Chondrocyte (in vitro differentiated cells): ENCODE results near the gene L1TD1. TPM values are rescaled to one million over a fixed set of nuclear protein-coding genes. Genes with fewer than 3 reads are reported as not detected.
A peak's percentile ranks its signal among the peaks of the same experiment; 100 is the strongest.

Source experiments
- DNase-seq: peaks from one replicate; pipeline ENCODE4 v3.0.0; 2021; ENCODE audit warnings: mixed read lengths, low spot score
- H3K27ac Mint-ChIP-seq: one replicate; pipeline ENCODE4 v1.8.0; 2021; ENCODE audit warnings: mild to moderate bottlenecking, moderate library complexity, mixed read lengths; ENCODE audit not compliant: unreplicated experiment
- H3K27me3 Mint-ChIP-seq: 2 replicates; pipeline ENCODE4 v1.8.0; 2021; ENCODE audit warnings: low read depth, mixed read lengths
- H3K36me3 Mint-ChIP-seq: 2 replicates; pipeline ENCODE4 v1.8.0; 2021; ENCODE audit warnings: low read depth, mixed read lengths
- H3K4me1 Mint-ChIP-seq: 2 replicates; pipeline ENCODE4 v1.8.0; 2021; ENCODE audit warnings: low read depth, mild to moderate bottlenecking, mixed read lengths
- H3K4me3 Mint-ChIP-seq: one replicate; pipeline ENCODE4 v1.8.0; 2021; ENCODE audit warnings: mild to moderate bottlenecking, moderate library complexity, mixed read lengths; ENCODE audit not compliant: unreplicated experiment
- H3K9me3 Mint-ChIP-seq: 2 replicates; pipeline ENCODE4 v1.8.0; 2021; ENCODE audit warnings: low read depth, mixed read lengths
- total RNA-seq: library from RNA; stranded (reverse); gene quantifications from 3 replicates; pipeline ENCODE4 v1.2.1, GENCODE V29; 2021
- TF ChIP-seq, protein P1 (sequence below): fragments of 200-600 bp; sonication (generic); IDR thresholded peaks from 2 replicates; pipeline ENCODE4 v1.5.0; 2021; ENCODE audit warnings: antibody characterized with exemption, mild to moderate bottlenecking, moderate library complexity

Gene L1TD1
- total RNA-seq, 1 donor from 2014 or later: 0.12 TPM

GRCh38 chr1:62233926-62234450 is 39.3 kb downstream of the L1TD1 start:
- Mint-ChIP-seq H3K27me3 (no peaks in the 10 kb centered on the region), H3K4me1 (peaks cover 49% of the 10 kb centered on the region), H3K36me3 (no peaks in the 10 kb centered on the region), H3K9me3 (no peaks in the 10 kb centered on the region), H3K4me3 (no peak overlapping the region), H3K27ac (no peak overlapping the region)
- DNase-seq: no peak
- TF ChIP-seq, protein P1, sequence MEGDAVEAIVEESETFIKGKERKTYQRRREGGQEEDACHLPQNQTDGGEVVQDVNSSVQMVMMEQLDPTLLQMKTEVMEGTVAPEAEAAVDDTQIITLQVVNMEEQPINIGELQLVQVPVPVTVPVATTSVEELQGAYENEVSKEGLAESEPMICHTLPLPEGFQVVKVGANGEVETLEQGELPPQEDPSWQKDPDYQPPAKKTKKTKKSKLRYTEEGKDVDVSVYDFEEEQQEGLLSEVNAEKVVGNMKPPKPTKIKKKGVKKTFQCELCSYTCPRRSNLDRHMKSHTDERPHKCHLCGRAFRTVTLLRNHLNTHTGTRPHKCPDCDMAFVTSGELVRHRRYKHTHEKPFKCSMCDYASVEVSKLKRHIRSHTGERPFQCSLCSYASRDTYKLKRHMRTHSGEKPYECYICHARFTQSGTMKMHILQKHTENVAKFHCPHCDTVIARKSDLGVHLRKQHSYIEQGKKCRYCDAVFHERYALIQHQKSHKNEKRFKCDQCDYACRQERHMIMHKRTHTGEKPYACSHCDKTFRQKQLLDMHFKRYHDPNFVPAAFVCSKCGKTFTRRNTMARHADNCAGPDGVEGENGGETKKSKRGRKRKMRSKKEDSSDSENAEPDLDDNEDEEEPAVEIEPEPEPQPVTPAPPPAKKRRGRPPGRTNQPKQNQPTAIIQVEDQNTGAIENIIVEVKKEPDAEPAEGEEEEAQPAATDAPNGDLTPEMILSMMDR: no peak

DNA sequence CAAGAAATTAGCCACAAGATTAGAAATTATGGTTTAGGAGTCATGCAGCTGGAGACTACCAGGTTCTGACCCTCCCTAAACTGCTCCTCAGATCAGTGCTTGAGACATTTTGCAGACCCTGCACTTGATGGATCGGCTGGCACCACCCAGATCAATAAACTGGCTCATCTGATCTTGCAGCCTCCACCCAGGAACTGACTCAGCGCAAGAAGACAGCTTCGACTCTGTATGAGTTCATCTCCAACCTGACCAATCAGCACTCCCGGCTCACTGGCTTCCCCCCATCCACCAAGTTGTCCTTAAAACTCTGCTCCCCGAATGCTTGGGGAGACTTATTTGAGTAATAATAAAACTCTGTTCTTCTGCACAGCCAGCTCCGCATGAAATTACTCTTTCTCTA is 40.0 kb downstream of the L1TD1 start:
- TF ChIP-seq, protein P1: no peak
- Mint-ChIP-seq H3K27ac (no peak overlapping the region), H3K9me3 (no peaks in the 10 kb centered on the region), H3K4me1 (peaks cover 42% of the 10 kb centered on the region), H3K36me3 (no peaks in the 10 kb centered on the region), H3K4me3 (no peak overlapping the region), H3K27me3 (no peaks in the 10 kb centered on the region)
- DNase-seq: no peak

GRCh38 chr1:62235576-62235975 is 40.9 kb downstream of the L1TD1 start:
- Mint-ChIP-seq H3K9me3 (no peaks in the 10 kb centered on the region), H3K36me3 (no peaks in the 10 kb centered on the region), H3K27ac (peak overlapping the region; percentile 57), H3K4me3 (no peak overlapping the region), H3K27me3 (no peaks in the 10 kb centered on the region), H3K4me1 (peaks cover 35% of the 10 kb centered on the region)
- TF ChIP-seq, protein P1: no peak
- DNase-seq: no peak

- DNase-seq: no peak
- Mint-ChIP-seq H3K4me3 (no peak overlapping the region), H3K27ac (no peak overlapping the region), H3K9me3 (no peaks in the 10 kb centered on the region), H3K36me3 (no peaks in the 10 kb centered on the region), H3K27me3 (no peaks in the 10 kb centered on the region), H3K4me1 (peaks cover 35% of the 10 kb centered on the region)
- TF ChIP-seq, protein P1: no peak
Observed at GRCh38 chr1:62237361-62237760, 42.7 kb downstream of the L1TD1 start.

- H3K27ac Mint-ChIP-seq: no peak overlapping the region
- no peaks in the 10 kb centered on the region for H3K27me3 Mint-ChIP-seq
- no peak for DNase-seq
- peaks cover 35% of the 10 kb centered on the region for H3K4me1 Mint-ChIP-seq
- H3K36me3 Mint-ChIP-seq: no peaks in the 10 kb centered on the region
- no peak overlapping the region for H3K4me3 Mint-ChIP-seq
- TF ChIP-seq, protein P1: no peak
- H3K9me3 Mint-ChIP-seq: no peaks in the 10 kb centered on the region
Observed at GRCh38 chr1:62237950-62238374, 43.3 kb downstream of the L1TD1 start.
